Upper lobe of right lung (tissue), 1 donor: Measurements from ENCODE around the gene LRWD1. TPM values are rescaled to one million over a fixed set of nuclear protein-coding genes. Genes with fewer than 3 reads are reported as not detected.

Experiments
- ATAC-seq: fragments of 200-7000 bp; cut with Tn5 transposase; one replicate; pipeline ENCODE4 v1.9.1; 2020; ENCODE audit warnings: mild to moderate bottlenecking, moderate library complexity
- DNase-seq: peaks from one replicate; pipeline ENCODE4 v3.0.0-alpha.2; 2020
- H3K27ac ChIP-seq: fragments of 200-600 bp; one replicate; pipeline ENCODE4 v1.8.0; 2022
- H3K27me3 ChIP-seq: fragments of 200-600 bp; one replicate; pipeline ENCODE4 v1.8.0; 2022; ENCODE audit warnings: mild to moderate bottlenecking
- H3K36me3 ChIP-seq: fragments of 200-600 bp; one replicate; pipeline ENCODE4 v1.8.0; 2022
- H3K4me1 ChIP-seq: fragments of 200-600 bp; one replicate; pipeline ENCODE4 v1.8.0; 2022
- H3K4me3 ChIP-seq: fragments of 200-600 bp; one replicate; pipeline ENCODE4 v1.8.0; 2022; ENCODE audit warnings: mild to moderate bottlenecking
- H3K9me3 ChIP-seq: fragments of 200-600 bp; one replicate; pipeline ENCODE4 v1.8.0; 2022
- intact Hi-C: fragments of 100-400 bp; cut with DNase I; formaldehyde crosslinking; loops from one replicate; pipeline ENCODE4 v1.11.0; 2022
- total RNA-seq: library from RNA; stranded (reverse); fragmentation: NEBNext Ultra II Directional; extraction: Animal tissue kit (Norgen Biotek cat#: 25700); gene quantifications from one replicate; pipeline ENCODE4 v1.2.1, GENCODE V29; 2021
- TF ChIP-seq, protein P1 (sequence below): fragments of 200-600 bp; IDR thresholded peaks from one replicate; pipeline ENCODE4 v1.8.0; 2022; ENCODE audit warnings: antibody characterized with exemption
- donor health status: DM: no; HTN: yes; CAD: no; lungs with severe emphysema.

The LRWD1 gene
- total RNA-seq, 1 donor from 2014 or later = 15.7 TPM

- intact Hi-C loops = loop anchor here (10.0 kb wide), 1 partner anchor 51 kb away; no protein-coding TSS in a partner anchor
- H3K4me1 ChIP-seq = peaks cover 20% of the 10 kb centered on the region
- no peaks in the 10 kb centered on the region for H3K27me3 ChIP-seq
- H3K4me3 ChIP-seq = peak overlapping the region; percentile 100
- no peaks in the 10 kb centered on the region for H3K36me3 ChIP-seq
- no peak for DNase-seq
- TF ChIP-seq, protein P1, sequence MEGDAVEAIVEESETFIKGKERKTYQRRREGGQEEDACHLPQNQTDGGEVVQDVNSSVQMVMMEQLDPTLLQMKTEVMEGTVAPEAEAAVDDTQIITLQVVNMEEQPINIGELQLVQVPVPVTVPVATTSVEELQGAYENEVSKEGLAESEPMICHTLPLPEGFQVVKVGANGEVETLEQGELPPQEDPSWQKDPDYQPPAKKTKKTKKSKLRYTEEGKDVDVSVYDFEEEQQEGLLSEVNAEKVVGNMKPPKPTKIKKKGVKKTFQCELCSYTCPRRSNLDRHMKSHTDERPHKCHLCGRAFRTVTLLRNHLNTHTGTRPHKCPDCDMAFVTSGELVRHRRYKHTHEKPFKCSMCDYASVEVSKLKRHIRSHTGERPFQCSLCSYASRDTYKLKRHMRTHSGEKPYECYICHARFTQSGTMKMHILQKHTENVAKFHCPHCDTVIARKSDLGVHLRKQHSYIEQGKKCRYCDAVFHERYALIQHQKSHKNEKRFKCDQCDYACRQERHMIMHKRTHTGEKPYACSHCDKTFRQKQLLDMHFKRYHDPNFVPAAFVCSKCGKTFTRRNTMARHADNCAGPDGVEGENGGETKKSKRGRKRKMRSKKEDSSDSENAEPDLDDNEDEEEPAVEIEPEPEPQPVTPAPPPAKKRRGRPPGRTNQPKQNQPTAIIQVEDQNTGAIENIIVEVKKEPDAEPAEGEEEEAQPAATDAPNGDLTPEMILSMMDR = no peak
- H3K9me3 ChIP-seq = no peaks in the 10 kb centered on the region
- no peak for ATAC-seq
- no peak overlapping the region for H3K27ac ChIP-seq
These were observed 1.3 kb downstream of the LRWD1 start for GRCh38 chr7:102466097-102466496.

DNA sequence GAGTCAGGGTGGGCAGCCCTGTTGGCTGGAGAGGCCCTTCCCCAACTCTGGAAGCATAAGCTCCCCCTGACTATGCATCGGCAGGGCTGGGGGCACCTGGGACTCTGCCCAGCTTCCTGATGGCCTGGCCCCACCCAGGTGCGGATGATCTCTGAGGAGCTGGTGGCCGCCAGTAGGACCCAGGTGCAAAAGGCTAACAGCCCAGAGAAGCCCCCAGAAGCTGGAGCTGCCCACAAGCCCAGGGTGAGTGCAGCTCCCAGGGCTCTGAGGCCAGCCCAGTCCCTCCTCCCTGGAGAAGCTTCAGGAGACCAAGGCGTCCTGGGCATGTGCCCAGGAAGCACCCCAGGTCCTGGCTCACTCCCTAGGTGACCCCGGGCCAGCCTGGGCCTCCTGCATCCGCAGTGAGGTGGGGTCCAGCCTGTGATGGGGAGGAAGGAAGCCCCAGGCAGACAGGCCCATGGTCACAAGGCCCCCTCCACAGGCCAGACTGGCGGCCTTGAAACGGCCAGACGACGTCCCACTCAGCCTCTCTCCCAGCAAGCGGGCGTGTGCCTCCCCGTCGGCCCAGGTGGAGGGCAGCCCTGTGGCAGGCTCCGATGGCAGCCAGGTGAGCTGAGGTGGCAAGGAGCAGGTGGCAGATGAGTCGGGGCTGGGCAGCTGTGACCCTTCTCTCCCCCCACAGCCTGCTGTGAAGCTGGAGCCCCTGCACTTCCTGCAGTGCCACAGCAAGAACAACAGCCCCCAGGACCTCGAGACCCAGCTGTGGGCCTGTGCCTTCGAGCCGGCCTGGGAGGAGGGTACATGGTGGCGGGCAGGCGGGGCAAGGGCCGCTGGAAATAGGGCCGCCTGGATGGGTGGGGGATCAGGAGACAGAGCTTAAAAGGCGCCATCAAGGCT is 3.0 kb downstream of the LRWD1 start:
- no peak overlapping the region for H3K27ac ChIP-seq
- H3K27me3 ChIP-seq = no peaks in the 10 kb centered on the region
- H3K36me3 ChIP-seq = peaks cover 5% of the 10 kb centered on the region
- H3K9me3 ChIP-seq = no peaks in the 10 kb centered on the region
- intact Hi-C loops = loop anchor here (10.0 kb wide), 1 partner anchor 53 kb away; no protein-coding TSS in a partner anchor
- TF ChIP-seq, protein P1 = no peak
- ATAC-seq (no peak), DNase-seq (no peak)
- peaks cover 20% of the 10 kb centered on the region for H3K4me1 ChIP-seq
- H3K4me3 ChIP-seq = no peak overlapping the region

DNA sequence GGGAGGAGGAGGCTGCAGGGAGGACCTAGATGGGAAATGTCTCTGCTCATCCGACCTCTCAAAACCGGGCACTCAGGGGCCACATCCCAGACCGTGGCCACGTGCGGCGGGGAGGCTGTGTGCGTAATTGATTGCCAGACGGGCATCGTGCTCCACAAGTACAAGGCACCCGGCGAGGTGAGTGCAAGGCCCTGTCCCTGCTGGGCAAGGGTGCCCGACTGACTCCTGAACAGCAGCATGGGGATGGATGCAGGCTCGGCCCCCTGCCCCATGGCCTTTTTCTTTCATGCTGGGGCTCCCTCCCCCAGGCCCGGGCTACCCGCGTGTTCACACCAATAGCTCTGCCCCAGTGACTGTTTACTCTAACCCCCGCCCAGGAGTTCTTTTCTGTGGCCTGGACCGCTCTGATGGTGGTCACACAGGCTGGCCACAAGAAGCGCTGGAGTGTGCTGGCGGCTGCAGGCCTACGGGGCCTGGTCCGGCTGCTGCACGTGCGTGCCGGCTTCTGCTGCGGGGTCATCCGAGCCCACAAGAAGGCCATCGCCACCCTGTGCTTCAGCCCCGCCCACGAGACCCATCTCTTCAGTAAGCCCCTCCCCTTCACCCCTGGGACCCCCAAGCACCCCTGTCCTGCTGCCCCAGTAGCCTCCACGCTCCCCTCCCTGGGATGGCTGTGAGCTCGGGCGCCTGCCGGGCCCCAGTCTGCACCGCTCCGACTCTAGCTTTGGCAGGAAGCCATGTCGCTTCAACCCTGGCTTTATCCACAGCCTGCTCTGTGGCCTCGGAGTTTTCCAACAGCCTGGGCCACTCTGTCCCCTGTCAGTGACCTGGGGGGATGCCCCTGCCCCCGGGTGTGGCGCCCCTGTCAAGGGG is 3.9 kb downstream of the LRWD1 start:
- ATAC-seq (no peak), DNase-seq (no peak)
- Histone ChIP-seq H3K9me3 (no peaks in the 10 kb centered on the region), H3K4me3 (no peak overlapping the region), H3K36me3 (peaks cover 14% of the 10 kb centered on the region), H3K27me3 (no peaks in the 10 kb centered on the region), H3K27ac (no peak overlapping the region), H3K4me1 (peaks cover 16% of the 10 kb centered on the region)
- intact Hi-C loops = loop anchor here (10.0 kb wide), 1 partner anchor 54 kb away; no protein-coding TSS in a partner anchor
- TF ChIP-seq, protein P1 = no peak

DNA sequence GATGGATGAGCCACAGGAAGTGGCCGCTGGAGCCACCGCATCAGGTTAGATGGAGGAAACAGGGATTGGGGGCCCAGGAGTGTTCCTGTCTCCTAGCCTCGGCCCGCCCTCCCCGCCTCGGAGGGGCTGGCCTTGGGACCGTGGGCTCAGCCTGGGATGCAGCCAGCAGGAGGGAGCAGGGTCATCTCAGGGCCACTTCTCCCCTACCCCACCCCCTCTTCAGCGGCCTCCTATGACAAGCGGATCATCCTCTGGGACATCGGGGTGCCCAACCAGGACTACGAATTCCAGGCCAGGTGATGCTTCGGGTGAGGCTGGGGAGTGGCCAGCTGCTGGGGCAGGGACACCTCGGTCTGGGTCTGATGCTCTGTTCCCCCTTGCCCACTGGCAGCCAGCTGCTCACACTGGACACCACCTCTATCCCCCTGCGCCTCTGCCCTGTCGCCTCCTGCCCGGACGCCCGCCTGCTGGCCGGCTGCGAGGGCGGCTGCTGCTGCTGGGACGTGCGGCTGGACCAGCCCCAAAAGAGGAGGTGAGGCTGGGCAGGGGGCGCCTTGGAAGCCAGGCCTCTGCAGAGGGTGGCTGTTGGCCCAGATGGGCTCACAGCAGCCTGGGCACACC is 4.7 kb downstream of the LRWD1 start:
- DNase-seq (no peak), ATAC-seq (no peak)
- TF ChIP-seq, protein P1 = no peak
- Histone ChIP-seq H3K36me3 (peaks cover 16% of the 10 kb centered on the region), H3K27me3 (no peaks in the 10 kb centered on the region), H3K4me3 (no peak overlapping the region), H3K4me1 (peaks cover 11% of the 10 kb centered on the region), H3K27ac (no peak overlapping the region), H3K9me3 (no peaks in the 10 kb centered on the region)
- intact Hi-C loops = loop anchor here (10.0 kb wide), 1 partner anchor 55 kb away; no protein-coding TSS in a partner anchor
